HG03060 (cell line): Measurements from ENCODE around the gene CERS2.

Experiments used
- ATAC-seq: cut with Tn5 transposase; IDR thresholded peaks from one replicate; pipeline ENCODE4 v1.9.1; 2021; ENCODE audit warnings: low read depth, moderate number of reproducible peaks; ENCODE audit not compliant: unreplicated experiment

CERS2 gene

GRCh38 chr1:150974580-150975478 is at the start of gene CERS2:
TSS of gene CERS2 (minus strand) at chr1:150974835. CDS start at chr1:150969090, 5,745 bp downstream.
- no peak for ATAC-seq

GRCh38 chr1:151013518-151013917 is 38.9 kb upstream of the CERS2 start:
- ATAC-seq = no peak

GRCh38 chr1:151012684-151013471 is 38.2 kb upstream of the CERS2 start:
- ATAC-seq = no peak

- no peak for ATAC-seq
These were observed 36.7 kb upstream of the CERS2 start for GRCh38 chr1:151011154-151011850.

GRCh38 chr1:151010346-151010726 is 35.7 kb upstream of the CERS2 start:
- ATAC-seq = no peak

GRCh38 chr1:151009674-151010345 is 35.2 kb upstream of the CERS2 start:
- ATAC-seq = no peak

GRCh38 chr1:151009206-151009587 is 34.6 kb upstream of the CERS2 start:
- ATAC-seq = no peak

- ATAC-seq = no peak
These were observed 33.9 kb upstream of the CERS2 start, which contains the start of gene PRUNE1 for GRCh38 chr1:151008244-151009205. TSS of gene PRUNE1 (plus strand) at chr1:151008449. CDS start at chr1:151008633, 184 bp downstream.

GRCh38 chr1:151007853-151008243 is 33.2 kb upstream of the CERS2 start:
- no peak for ATAC-seq

GRCh38 chr1:151006327-151007052 is 31.9 kb upstream of the CERS2 start, which contains the start of gene MINDY1:
TSS of gene MINDY1 (minus strand) at chr1:151006902. CDS start at chr1:151002617, 4,285 bp downstream.
- no peak for ATAC-seq

GRCh38 chr1:151005729-151006319 is 31.2 kb upstream of the CERS2 start:
- no peak for ATAC-seq

- no peak for ATAC-seq
These were observed 28.5 kb upstream of the CERS2 start for GRCh38 chr1:151003180-151003579.

GRCh38 chr1:151002611-151003010 is 28.0 kb upstream of the CERS2 start:
- ATAC-seq = no peak

- ATAC-seq = no peak
These were observed 27.4 kb upstream of the CERS2 start for GRCh38 chr1:151002051-151002450.

GRCh38 chr1:151001602-151002001 is 27.0 kb upstream of the CERS2 start:
- no peak for ATAC-seq

- ATAC-seq = no peak
These were observed 25.8 kb upstream of the CERS2 start for GRCh38 chr1:151000408-151000807.

GRCh38 chr1:150999926-151000325 is 25.3 kb upstream of the CERS2 start:
- ATAC-seq = no peak

GRCh38 chr1:150999051-150999674 is 24.5 kb upstream of the CERS2 start:
- no peak for ATAC-seq
